ENCODE data around the gene MIXL1. TPM values are rescaled to one million over a fixed set of nuclear protein-coding genes. Genes with fewer than 3 reads are reported as not detected.

MIXL1 gene
- total RNA-seq, 4 donors from 2014 or later: not detected

- Histone ChIP-seq H3K36me3 (no peaks in the 10 kb centered on the region), H3K27me3 (no peaks in the 10 kb centered on the region), H3K4me3 (no peak overlapping the region), H3K9me3 (no peaks in the 10 kb centered on the region), H3K27ac (replicated peaks in 1 of 4) (no peak overlapping the region), H3K4me1 (peaks cover 0 to 4% (median 0%) of the 10 kb centered on the region in 4 donors)
- WGBS: 66% methylated on average over 7 of the region's 7 CpGs
- intact Hi-C loops (cut with DNase I): no loop called here
- TF ChIP-seq, protein P1, sequence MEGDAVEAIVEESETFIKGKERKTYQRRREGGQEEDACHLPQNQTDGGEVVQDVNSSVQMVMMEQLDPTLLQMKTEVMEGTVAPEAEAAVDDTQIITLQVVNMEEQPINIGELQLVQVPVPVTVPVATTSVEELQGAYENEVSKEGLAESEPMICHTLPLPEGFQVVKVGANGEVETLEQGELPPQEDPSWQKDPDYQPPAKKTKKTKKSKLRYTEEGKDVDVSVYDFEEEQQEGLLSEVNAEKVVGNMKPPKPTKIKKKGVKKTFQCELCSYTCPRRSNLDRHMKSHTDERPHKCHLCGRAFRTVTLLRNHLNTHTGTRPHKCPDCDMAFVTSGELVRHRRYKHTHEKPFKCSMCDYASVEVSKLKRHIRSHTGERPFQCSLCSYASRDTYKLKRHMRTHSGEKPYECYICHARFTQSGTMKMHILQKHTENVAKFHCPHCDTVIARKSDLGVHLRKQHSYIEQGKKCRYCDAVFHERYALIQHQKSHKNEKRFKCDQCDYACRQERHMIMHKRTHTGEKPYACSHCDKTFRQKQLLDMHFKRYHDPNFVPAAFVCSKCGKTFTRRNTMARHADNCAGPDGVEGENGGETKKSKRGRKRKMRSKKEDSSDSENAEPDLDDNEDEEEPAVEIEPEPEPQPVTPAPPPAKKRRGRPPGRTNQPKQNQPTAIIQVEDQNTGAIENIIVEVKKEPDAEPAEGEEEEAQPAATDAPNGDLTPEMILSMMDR (IDR thresholded peaks at IDR 0.05): no peak
- TF ChIP-seq POLR2AphosphoS5 (IDR thresholded peaks at IDR 0.05): no peak
- DNase-seq (ENCODE audit: extremely low spot score): no peak
Observed at GRCh38 chr1:226210571-226211176, 12.8 kb upstream of the MIXL1 start.

GRCh38 chr1:226211181-226211821 lies 12.2 kb upstream of the MIXL1 start:
- Histone ChIP-seq H3K9me3 (no peaks in the 10 kb centered on the region), H3K27me3 (no peaks in the 10 kb centered on the region), H3K4me1 (peaks cover 0 to 4% (median 0%) of the 10 kb centered on the region in 4 donors), H3K27ac (replicated peaks in 1 of 4) (no peak overlapping the region), H3K36me3 (no peaks in the 10 kb centered on the region), H3K4me3 (no peak overlapping the region)
- intact Hi-C loops (cut with DNase I): no loop called here
- no peak for DNase-seq (ENCODE audit: extremely low spot score)
- WGBS: 74% methylated on average over 5 of the region's 5 CpGs
- TF ChIP-seq, protein P1 (IDR thresholded peaks at IDR 0.05): no peak
- TF ChIP-seq EP300 (IDR thresholded peaks at IDR 0.05) (no peak), POLR2AphosphoS5 (IDR thresholded peaks at IDR 0.05) (no peak), POLR2A (IDR thresholded peaks at IDR 0.05; ENCODE audit: low read depth) (no peak)

DNA sequence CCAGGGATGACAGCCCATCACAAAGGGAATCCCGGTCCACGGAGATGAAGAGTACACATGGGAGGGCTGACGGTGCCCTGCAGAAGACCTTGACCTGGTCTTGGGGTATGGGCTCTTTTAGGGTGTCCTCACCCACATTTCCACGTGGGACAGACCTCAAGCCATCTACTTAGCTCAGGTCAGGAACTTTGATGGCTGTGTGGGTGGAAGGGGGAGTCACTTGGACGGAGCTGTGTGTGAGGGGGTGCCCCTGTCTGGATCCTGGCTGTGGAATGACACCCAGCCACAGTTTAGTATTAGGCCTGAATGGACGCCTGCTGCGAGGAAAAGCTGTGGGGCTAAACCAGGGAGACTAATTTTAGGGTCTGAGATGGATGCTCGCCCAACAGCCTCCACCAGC lies 10.9 kb upstream of the MIXL1 start:
- H3K9me3 ChIP-seq: no peaks in the 10 kb centered on the region
- DNase-seq (ENCODE audit: extremely low spot score): no peak
- no peak overlapping the region for H3K27ac ChIP-seq (replicated peaks in 1 of 4)
- H3K36me3 ChIP-seq: no peaks in the 10 kb centered on the region
- no peak overlapping the region for H3K4me3 ChIP-seq
- WGBS: 82% methylated on average over 8 of the region's 8 CpGs
- intact Hi-C loops (cut with DNase I): no loop called here
- no peaks in the 10 kb centered on the region for H3K27me3 ChIP-seq
- H3K4me1 ChIP-seq: peaks cover 0 to 4% (median 0%) of the 10 kb centered on the region in 4 donors
- TF ChIP-seq POLR2AphosphoS5 (IDR thresholded peaks at IDR 0.05) (no peak), EP300 (IDR thresholded peaks at IDR 0.05) (no peak)
- TF ChIP-seq, protein P1 (IDR thresholded peaks at IDR 0.05): no peak

DNA sequence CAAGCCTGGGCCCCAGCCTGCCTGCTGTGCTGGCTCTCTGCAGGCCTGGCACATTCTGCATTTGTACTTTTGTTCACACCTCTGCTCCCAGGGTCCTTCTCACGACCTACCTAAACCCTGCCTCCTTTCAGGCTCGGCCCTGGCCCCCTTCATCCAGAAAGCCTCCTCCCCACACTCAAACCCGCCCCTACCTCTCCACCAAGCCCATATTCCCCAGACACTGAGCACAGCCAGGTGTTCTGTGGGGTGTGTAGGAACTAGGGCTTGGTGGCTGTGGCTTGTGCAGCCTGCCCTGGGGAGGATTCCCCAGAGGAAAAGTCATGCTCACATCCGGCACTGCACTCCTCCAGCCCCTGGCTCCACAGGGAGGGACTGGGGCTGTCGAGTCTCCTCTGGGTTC lies 8.2 kb upstream of the MIXL1 start:
- peak; percentile 79 for DNase-seq (ENCODE audit: extremely low spot score)
- intact Hi-C loops (cut with DNase I): no loop called here
- Histone ChIP-seq H3K9me3 (no peaks in the 10 kb centered on the region), H3K27me3 (no peaks in the 10 kb centered on the region), H3K4me1 (peaks cover 0 to 4% (median 0%) of the 10 kb centered on the region in 4 donors), H3K27ac (replicated peaks in 1 of 4) (no peak overlapping the region), H3K4me3 (no peak overlapping the region), H3K36me3 (no peaks in the 10 kb centered on the region)
- TF ChIP-seq POLR2AphosphoS5 (IDR thresholded peaks at IDR 0.05) (no peak), POLR2A (IDR thresholded peaks at IDR 0.05; ENCODE audit: low read depth) (no peak), EP300 (IDR thresholded peaks at IDR 0.05) (no peak)
- TF ChIP-seq, protein P1 (IDR thresholded peaks at IDR 0.05): no peak
- WGBS: 78% methylated on average over 5 of the region's 5 CpGs
